GM04503 (cell line): ENCODE measurements around the gene RNF103.

ENCODE experiments used
- DNase-seq: peaks from one replicate; pipeline ENCODE4 v3.0.0-alpha.2; 2012; ENCODE audit warnings: low read depth

Gene RNF103

GRCh38 chr2:86566158-86566820 lies 57.4 kb downstream of the RNF103 start:
- DNase-seq = no peak

GRCh38 chr2:86563650-86564061 lies 60.0 kb downstream of the RNF103 start:
- no peak for DNase-seq

- DNase-seq = peak; percentile 77
Measured at GRCh38 chr2:86562922-86563649, 60.6 kb downstream of the RNF103 start, which contains the start of gene CHMP3. Gene CHMP3 (minus strand): TSS chr2:86563443. CDS start chr2:86563348, 95 bp downstream.

- no peak for DNase-seq
Measured at GRCh38 chr2:86562485-86562921, 61.2 kb downstream of the RNF103 start.

- DNase-seq = no peak
Measured at GRCh38 chr2:86557836-86558235, 65.8 kb downstream of the RNF103 start.

GRCh38 chr2:86556508-86556907 lies 67.2 kb downstream of the RNF103 start:
- DNase-seq = no peak
